MM.1S (cell line): ENCODE data around the gene SPTBN1.

Source experiments
- DNase-seq: peaks from one replicate; pipeline ENCODE4 v3.0.0-alpha.2; 2015
- H2AFZ ChIP-seq: fragments of 300-600 bp; sonication (generic); 2 replicates; pipeline ENCODE4 v1.6.0; 2016; ENCODE audit warnings: antibody characterized with exemption, low read length
- H3F3A ChIP-seq: fragments of 300-600 bp; sonication (generic); 2 replicates; pipeline ENCODE4 v1.6.1; 2016; ENCODE audit warnings: mild to moderate bottlenecking, antibody characterized with exemption, low read length, moderate library complexity, mixed read lengths; ENCODE audit not compliant: insufficient read depth
- H3K27ac ChIP-seq: fragments of 300-600 bp; sonication (generic); 2 replicates; pipeline ENCODE4 v1.5.1; 2016; ENCODE audit warnings: mild to moderate bottlenecking, low read length
- H3K27me3 ChIP-seq: fragments of 300-600 bp; sonication (generic); replicated peaks from 2 replicates; pipeline ENCODE4 v1.6.0; 2016; ENCODE audit warnings: low read length; ENCODE audit not compliant: insufficient read depth
- H3K36me3 ChIP-seq: fragments of 300-600 bp; sonication (generic); replicated peaks from 2 replicates; pipeline ENCODE4 v1.6.1; 2016; ENCODE audit warnings: mild to moderate bottlenecking, low read length, mixed read lengths; ENCODE audit not compliant: insufficient read depth
- H3K4me1 ChIP-seq: fragments of 300-600 bp; sonication (generic); 2 replicates; pipeline ENCODE4 v1.6.1; 2016; ENCODE audit warnings: low read length, mixed read lengths
- H3K4me2 ChIP-seq: fragments of 300-600 bp; sonication (generic); 2 replicates; pipeline ENCODE4 v1.6.0; 2016; ENCODE audit warnings: low read depth, low read length
- H3K4me3 ChIP-seq: fragments of 300-600 bp; sonication (generic); 2 replicates; pipeline ENCODE4 v1.5.1; 2016; ENCODE audit warnings: low read length, mixed read lengths
- H3K79me2 ChIP-seq: fragments of 300-600 bp; sonication (generic); 2 replicates; pipeline ENCODE4 v1.6.1; 2016; ENCODE audit warnings: mixed run types, low read length, mixed read lengths
- H3K9ac ChIP-seq: fragments of 300-600 bp; sonication (generic); 2 replicates; pipeline ENCODE4 v1.6.1; 2016; ENCODE audit warnings: low read length, mixed read lengths
- H3K9me2 ChIP-seq: fragments of 300-600 bp; sonication (generic); replicated peaks from 2 replicates; pipeline ENCODE4 v1.6.1; 2016; ENCODE audit warnings: mild to moderate bottlenecking, low read length, mixed read lengths; ENCODE audit not compliant: insufficient read depth
- H3K9me3 ChIP-seq: fragments of 300-600 bp; sonication (generic); replicated peaks from 2 replicates; pipeline ENCODE4 v1.6.1; 2016; ENCODE audit warnings: mild to moderate bottlenecking, low read length, mixed read lengths; ENCODE audit not compliant: insufficient read depth
- H4K20me1 ChIP-seq: fragments of 300-600 bp; sonication (generic); 2 replicates; pipeline ENCODE4 v1.6.1; 2016; ENCODE audit warnings: mild to moderate bottlenecking, low read length, moderate library complexity, mixed read lengths; ENCODE audit not compliant: insufficient read depth
- CTCF ChIP-seq: fragments of 300-600 bp; sonication (generic); IDR thresholded peaks from 2 replicates; pipeline ENCODE4 v1.5.1; 2016; ENCODE audit warnings: antibody characterized with exemption, low read length, mixed read lengths
- EZH2 ChIP-seq: fragments of 300-600 bp; sonication (generic); optimal IDR thresholded peaks from 2 replicates; pipeline ENCODE3; 2017; ENCODE audit warnings: low read depth, mild to moderate bottlenecking, antibody characterized with exemption, low read length, mixed read lengths
- EZH2phosphoT487 ChIP-seq: fragments of 300-600 bp; sonication (generic); IDR thresholded peaks from 2 replicates; pipeline ENCODE4 v1.6.1; 2018; ENCODE audit warnings: antibody characterized with exemption, low read length

SPTBN1 gene

DNA sequence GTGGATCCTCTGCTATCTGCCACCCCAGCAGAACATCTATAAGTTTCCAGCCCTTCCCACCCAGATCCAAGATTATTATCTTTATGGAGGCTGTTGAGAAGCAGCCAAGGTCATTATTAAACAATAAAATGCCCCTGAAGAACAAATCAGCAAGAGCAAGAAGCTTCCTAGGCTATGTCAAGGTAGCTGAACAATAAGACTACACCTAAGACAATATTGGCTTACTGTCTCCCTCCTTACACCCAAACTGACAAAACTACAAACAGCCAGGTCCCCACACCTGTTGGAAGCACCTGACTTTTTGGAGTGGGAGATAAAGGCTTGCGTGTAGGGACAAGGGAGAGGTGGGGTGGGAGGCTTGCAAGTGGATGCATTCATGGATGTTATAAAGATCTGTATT is 128.5 kb downstream of the SPTBN1 start:
- no peaks in the 10 kb centered on the region for H3K9me2 ChIP-seq
- H3K4me1 ChIP-seq, result peaks cover 28% of the 10 kb centered on the region
- no peak overlapping the region for H3K9ac ChIP-seq
- H3K79me2 ChIP-seq, result peaks cover 100% of the 10 kb centered on the region
- DNase-seq, result no peak
- no peak for TF ChIP-seq CTCF
- no peak for TF ChIP-seq EZH2phosphoT487
- no peak for TF ChIP-seq EZH2
- H3K4me2 ChIP-seq, result no peak overlapping the region
- peaks cover 46% of the 10 kb centered on the region for H4K20me1 ChIP-seq
- H3K9me3 ChIP-seq, result no peaks in the 10 kb centered on the region
- H3K27ac ChIP-seq, result no peak overlapping the region
- no peak overlapping the region for H2AFZ ChIP-seq
- peaks cover 5% of the 10 kb centered on the region; the same call in 1 of the 2 replicates for H3K36me3 ChIP-seq
- no peak overlapping the region for H3K4me3 ChIP-seq
- peaks cover 12% of the 10 kb centered on the region for H3F3A ChIP-seq
- H3K27me3 ChIP-seq, result no peaks in the 10 kb centered on the region

GRCh38 chr2:54585136-54585733 is 129.1 kb downstream of the SPTBN1 start:
- Histone ChIP-seq H3F3A (peaks cover 9% of the 10 kb centered on the region), H3K9ac (no peak overlapping the region), H3K9me3 (no peaks in the 10 kb centered on the region), H3K36me3 (peaks cover 5% of the 10 kb centered on the region; the same call in 1 of the 2 replicates), H3K79me2 (peaks cover 100% of the 10 kb centered on the region), H3K27me3 (no peaks in the 10 kb centered on the region), H3K4me1 (peaks cover 21% of the 10 kb centered on the region), H4K20me1 (peaks cover 47% of the 10 kb centered on the region), H3K4me3 (no peak overlapping the region), H3K9me2 (no peaks in the 10 kb centered on the region), H2AFZ (no peak overlapping the region), H3K27ac (no peak overlapping the region), H3K4me2 (no peak overlapping the region)
- DNase-seq, result no peak
- TF ChIP-seq CTCF, result no peak
- TF ChIP-seq EZH2phosphoT487, result no peak
- TF ChIP-seq EZH2, result no peak

DNA sequence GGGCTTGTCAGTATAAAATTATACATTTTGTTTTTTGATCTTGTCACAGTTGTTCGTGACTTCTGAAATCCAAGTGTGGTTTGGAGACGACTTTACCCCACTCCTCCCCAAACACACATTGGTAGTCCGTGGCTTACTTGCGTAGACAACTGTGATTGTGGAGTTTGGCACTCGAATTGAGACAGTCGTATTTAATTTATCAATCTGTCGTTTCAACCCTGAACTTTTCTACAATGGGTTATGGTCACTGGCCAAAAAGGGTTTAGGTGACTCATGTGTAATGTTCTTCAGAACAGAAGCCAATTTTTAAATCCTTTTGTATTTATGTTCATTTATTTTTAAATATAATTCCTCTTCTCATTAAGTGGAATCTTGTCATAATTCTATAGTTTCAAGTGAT is 129.9 kb downstream of the SPTBN1 start:
- Histone ChIP-seq H3K4me3 (no peak overlapping the region), H3K4me1 (peaks cover 18% of the 10 kb centered on the region), H3K9ac (no peak overlapping the region), H3K4me2 (no peak overlapping the region), H3K36me3 (peaks cover 5% of the 10 kb centered on the region; the same call in 1 of the 2 replicates), H3K27me3 (no peaks in the 10 kb centered on the region), H3K79me2 (peaks cover 100% of the 10 kb centered on the region), H4K20me1 (peaks cover 54% of the 10 kb centered on the region), H3K9me2 (no peaks in the 10 kb centered on the region), H3K9me3 (no peaks in the 10 kb centered on the region), H2AFZ (no peak overlapping the region), H3K27ac (no peak overlapping the region), H3F3A (peaks cover 9% of the 10 kb centered on the region; the same call in 1 of the 2 replicates)
- TF ChIP-seq EZH2phosphoT487 (no peak), CTCF (no peak), EZH2 (no peak)
- DNase-seq, result no peak
